Measurements from ENCODE around the gene PPP1R3E. TPM values are rescaled to one million over a fixed set of nuclear protein-coding genes. Genes with fewer than 3 reads are reported as not detected.

Gene PPP1R3E
- total RNA-seq, 4 donors from 2014 or later, result 15.3 to 29.9 (median 22.5) TPM

- 93% methylated on average over 16 of the region's 19 CpGs for WGBS
- H3K27ac ChIP-seq, result no peak overlapping the region
- no peak for TF ChIP-seq EP300 (IDR thresholded peaks at IDR 0.05)
- no peak for TF ChIP-seq POLR2A (IDR thresholded peaks at IDR 0.05)
- TF ChIP-seq CTCF (IDR thresholded peaks at IDR 0.05), result no peak
- no peak for TF ChIP-seq POLR2AphosphoS5 (IDR thresholded peaks at IDR 0.05)
- no peak for DNase-seq (ENCODE audit: low spot score in 2 of 2)
- no peaks in the 10 kb centered on the region for H3K36me3 ChIP-seq
- no peaks in the 10 kb centered on the region for H3K9me3 ChIP-seq
- H3K4me3 ChIP-seq, result no peak overlapping the region
- H3K4me1 ChIP-seq, result peaks cover 11% of the 10 kb centered on the region
- H3K27me3 ChIP-seq, result peaks cover 7% of the 10 kb centered on the region
Observed at GRCh38 chr14:23347406-23348296, 45.0 kb upstream of the PPP1R3E start.

GRCh38 chr14:23346693-23347405 is 44.2 kb upstream of the PPP1R3E start:
- Histone ChIP-seq H3K36me3 (no peaks in the 10 kb centered on the region), H3K27me3 (peaks cover 4% of the 10 kb centered on the region), H3K27ac (no peak overlapping the region), H3K4me3 (no peak overlapping the region), H3K4me1 (peaks cover 3% of the 10 kb centered on the region), H3K9me3 (no peaks in the 10 kb centered on the region)
- TF ChIP-seq EP300 (IDR thresholded peaks at IDR 0.05), result no peak
- no peak for TF ChIP-seq POLR2A (IDR thresholded peaks at IDR 0.05)
- TF ChIP-seq CTCF (IDR thresholded peaks at IDR 0.05), result no peak
- TF ChIP-seq POLR2AphosphoS5 (IDR thresholded peaks at IDR 0.05), result no peak
- DNase-seq (ENCODE audit: low spot score in 2 of 2), result no peak
- WGBS, result 82% methylated on average over 21 of the region's 27 CpGs

- DNase-seq (ENCODE audit: low spot score in 2 of 2), result no peak
- Histone ChIP-seq H3K4me1 (no peaks in the 10 kb centered on the region), H3K27me3 (no peaks in the 10 kb centered on the region)
Observed at GRCh38 chr14:23345987-23346692, 43.5 kb upstream of the PPP1R3E start.

GRCh38 chr14:23344481-23344880 is 41.8 kb upstream of the PPP1R3E start:
- Histone ChIP-seq H3K27ac (no peak overlapping the region), H3K9me3 (no peaks in the 10 kb centered on the region), H3K27me3 (no peaks in the 10 kb centered on the region), H3K4me1 (no peaks in the 10 kb centered on the region), H3K36me3 (no peaks in the 10 kb centered on the region), H3K4me3 (no peak overlapping the region)
- no peak for DNase-seq (ENCODE audit: low spot score in 2 of 2)
- TF ChIP-seq POLR2AphosphoS5 (IDR thresholded peaks at IDR 0.05) (no peak), CTCF (IDR thresholded peaks at IDR 0.05) (no peak), POLR2A (IDR thresholded peaks at IDR 0.05) (no peak), EP300 (IDR thresholded peaks at IDR 0.05) (no peak)
- WGBS, result 65% methylated on average over 3 of the region's 3 CpGs

More at GRCh38 chr14:23345987-23346692, 43.5 kb upstream of the PPP1R3E start:
- Histone ChIP-seq H3K9me3 (no peaks in the 10 kb centered on the region), H3K36me3 (no peaks in the 10 kb centered on the region), H3K4me3 (no peak overlapping the region), H3K27ac (no peak overlapping the region)
- WGBS, result 83% methylated on average over 13 of the region's 13 CpGs
- TF ChIP-seq POLR2AphosphoS5 (IDR thresholded peaks at IDR 0.05), result no peak
- no peak for TF ChIP-seq CTCF (IDR thresholded peaks at IDR 0.05)
- TF ChIP-seq EP300 (IDR thresholded peaks at IDR 0.05), result no peak
- no peak for TF ChIP-seq POLR2A (IDR thresholded peaks at IDR 0.05)
